ENCODE measurements around the gene DNASE1. TPM values are rescaled to one million over a fixed set of nuclear protein-coding genes. Genes with fewer than 3 reads are reported as not detected.
"Not testable (repeated sequence)": the region's sequence is repeated elsewhere in the genome, so short reads cannot be mapped to it uniquely, and the experiment has no call there.

The DNASE1 gene
- total RNA-seq, 1 donor from 2014 or later, result 12.2 TPM

- no peak overlapping the region for H3K4me3 ChIP-seq (ENCODE audit: low read depth, low read length)
- no peak for DNase-seq (ENCODE audit: low read depth)
- TF ChIP-seq CTCF (conservative IDR thresholded peaks at IDR 0.05; ENCODE audit: low read depth, low read length), result no peak
Measured at GRCh38 chr16:3651461-3652372, 2.8 kb upstream of the DNASE1 start.

GRCh38 chr16:3652373-3653195 is 1.9 kb upstream of the DNASE1 start:
- no peak for TF ChIP-seq CTCF (conservative IDR thresholded peaks at IDR 0.05; ENCODE audit: low read depth, low read length)
- no peak for DNase-seq (ENCODE audit: low read depth)

GRCh38 chr16:3655030-3655395 is 522 bp downstream of the DNASE1 start:
- no peak for TF ChIP-seq CTCF (conservative IDR thresholded peaks at IDR 0.05; ENCODE audit: low read depth, low read length)
- DNase-seq (ENCODE audit: low read depth), result no peak
- no peak overlapping the region for H3K4me3 ChIP-seq (ENCODE audit: low read depth, low read length)

More at GRCh38 chr16:3652373-3653195, 1.9 kb upstream of the DNASE1 start:
- H3K4me3 ChIP-seq (ENCODE audit: low read depth, low read length), result no peak overlapping the region

- DNase-seq (ENCODE audit: low read depth), result no peak
- no peak overlapping the region for H3K4me3 ChIP-seq (ENCODE audit: low read depth, low read length)
- TF ChIP-seq CTCF (conservative IDR thresholded peaks at IDR 0.05; ENCODE audit: low read depth, low read length), result no peak
Measured at GRCh38 chr16:3655396-3656159, 1.1 kb downstream of the DNASE1 start.

- DNase-seq (ENCODE audit: low read depth); H3K4me3 ChIP-seq (ENCODE audit: low read depth, low read length): not testable (repeated sequence)
Measured at GRCh38 chr16:3656160-3656490, 1.6 kb downstream of the DNASE1 start.

- H3K4me3 ChIP-seq (ENCODE audit: low read depth, low read length), result no peak overlapping the region
- TF ChIP-seq CTCF (conservative IDR thresholded peaks at IDR 0.05; ENCODE audit: low read depth, low read length), result no peak
- DNase-seq (ENCODE audit: low read depth), result no peak
Measured at GRCh38 chr16:3656491-3657468, 2.3 kb downstream of the DNASE1 start.

Measured in epithelial cell of proximal tubule (primary cell).